HG02678 (cell line): ENCODE measurements around the gene DUSP3.

Experiments
- ATAC-seq: cut with Tn5 transposase; IDR thresholded peaks from one replicate; pipeline ENCODE4 v1.9.1; 2021; ENCODE audit warnings: mild to moderate bottlenecking, moderate library complexity; ENCODE audit not compliant: unreplicated experiment

DUSP3 gene

GRCh38 chr17:43778337-43779144 is at the start of gene DUSP3:
TSS of gene DUSP3 (minus strand) at chr17:43778977. CDS start at chr17:43778924, 53 bp downstream.
- peak; percentile 90 for ATAC-seq

- no peak for ATAC-seq
Observed at GRCh38 chr17:43827596-43827995, 48.8 kb upstream of the DUSP3 start.

- ATAC-seq: no peak
Observed at GRCh38 chr17:43826206-43826605, 47.4 kb upstream of the DUSP3 start.

GRCh38 chr17:43825567-43825966 is 46.8 kb upstream of the DUSP3 start:
- no peak for ATAC-seq

- no peak for ATAC-seq
Observed at GRCh38 chr17:43823350-43824084, 44.7 kb upstream of the DUSP3 start.

- ATAC-seq: no peak
Observed at GRCh38 chr17:43822570-43823190, 43.9 kb upstream of the DUSP3 start.

- no peak for ATAC-seq
Observed at GRCh38 chr17:43820759-43821158, 42.0 kb upstream of the DUSP3 start.

- no peak for ATAC-seq
Observed at GRCh38 chr17:43818966-43819365, 40.2 kb upstream of the DUSP3 start.

GRCh38 chr17:43817826-43818225 is 39.0 kb upstream of the DUSP3 start:
- no peak for ATAC-seq

GRCh38 chr17:43816336-43817320 is 37.9 kb upstream of the DUSP3 start:
- no peak for ATAC-seq

- ATAC-seq: no peak
Observed at GRCh38 chr17:43814714-43815113, 35.9 kb upstream of the DUSP3 start.

- no peak for ATAC-seq
Observed at GRCh38 chr17:43814026-43814425, 35.2 kb upstream of the DUSP3 start.

- no peak for ATAC-seq
Observed at GRCh38 chr17:43813386-43813785, 34.6 kb upstream of the DUSP3 start.

- no peak for ATAC-seq
Observed at GRCh38 chr17:43812396-43813265, 33.9 kb upstream of the DUSP3 start.

- no peak for ATAC-seq
Observed at GRCh38 chr17:43810823-43811222, 32.0 kb upstream of the DUSP3 start.

- ATAC-seq: no peak
Observed at GRCh38 chr17:43810226-43810715, 31.5 kb upstream of the DUSP3 start.

GRCh38 chr17:43809121-43809520 is 30.3 kb upstream of the DUSP3 start:
- ATAC-seq: no peak

GRCh38 chr17:43808076-43808475 is 29.3 kb upstream of the DUSP3 start:
- no peak for ATAC-seq

- ATAC-seq: no peak
Observed at GRCh38 chr17:43805117-43805516, 26.3 kb upstream of the DUSP3 start.
